HUES6 (cell line): ENCODE results near the gene SH2B2.
"Not testable (repeated sequence)": the region's sequence is repeated elsewhere in the genome, so short reads cannot be mapped to it uniquely, and the experiment has no call there.

Experiments used
- H3K27ac ChIP-seq: 2 replicates; pipeline ENCODE4 v1.7.0; 2013; ENCODE audit warnings: low read depth, mild to moderate bottlenecking, low read length, inconsistent platforms
- H3K27me3 ChIP-seq: 2 replicates; pipeline ENCODE4 v1.6.1; 2013; ENCODE audit warnings: low read length; ENCODE audit not compliant: control insufficient read depth, insufficient read depth
- H3K36me3 ChIP-seq: 2 replicates; pipeline ENCODE4 v1.6.1; 2013; ENCODE audit warnings: low read length; ENCODE audit not compliant: control insufficient read depth, insufficient read depth
- H3K4me1 ChIP-seq: 2 replicates; pipeline ENCODE4 v1.6.1; 2013; ENCODE audit warnings: low read length; ENCODE audit not compliant: control insufficient read depth, insufficient read depth
- H3K4me3 ChIP-seq: 2 replicates; pipeline ENCODE4 v1.5.1; 2013; ENCODE audit warnings: low read depth, low read length
- H3K9ac ChIP-seq: one replicate; pipeline ENCODE4 v1.6.1; 2013; ENCODE audit warnings: mild to moderate bottlenecking, low read length
- H3K9me3 ChIP-seq: 2 replicates; pipeline ENCODE4 v1.6.1; 2013; ENCODE audit warnings: low read depth, low read length; ENCODE audit not compliant: control insufficient read depth, insufficient read depth

SH2B2 gene

GRCh38 chr7:102301367-102301766 lies 14.7 kb downstream of the SH2B2 start:
- not testable (repeated sequence) for H3K4me3 ChIP-seq, H3K9me3 ChIP-seq, H3K9ac ChIP-seq, H3K36me3 ChIP-seq, H3K27ac ChIP-seq
- Histone ChIP-seq H3K4me1 (peaks cover 10% of the 10 kb centered on the region), H3K27me3 (peaks cover 13% of the 10 kb centered on the region)

GRCh38 chr7:102302025-102302424 lies 15.4 kb downstream of the SH2B2 start:
- H3K4me3 ChIP-seq: no peak overlapping the region
- no peak overlapping the region for H3K27ac ChIP-seq
- no peaks in the 10 kb centered on the region for H3K9me3 ChIP-seq
- H3K4me1 ChIP-seq: peaks cover 14% of the 10 kb centered on the region
- no peak overlapping the region for H3K9ac ChIP-seq
- peaks cover 13% of the 10 kb centered on the region for H3K27me3 ChIP-seq
- H3K36me3 ChIP-seq: no peaks in the 10 kb centered on the region

- Histone ChIP-seq H3K4me1 (peaks cover 23% of the 10 kb centered on the region), H3K9me3 (no peaks in the 10 kb centered on the region), H3K4me3 (no peak overlapping the region), H3K27me3 (peaks cover 13% of the 10 kb centered on the region), H3K9ac (no peak overlapping the region), H3K27ac (no peak overlapping the region), H3K36me3 (peaks cover 4% of the 10 kb centered on the region; the same call in 1 of the 2 replicates)
These were observed 17.2 kb downstream of the SH2B2 start for GRCh38 chr7:102303669-102304422.

DNA sequence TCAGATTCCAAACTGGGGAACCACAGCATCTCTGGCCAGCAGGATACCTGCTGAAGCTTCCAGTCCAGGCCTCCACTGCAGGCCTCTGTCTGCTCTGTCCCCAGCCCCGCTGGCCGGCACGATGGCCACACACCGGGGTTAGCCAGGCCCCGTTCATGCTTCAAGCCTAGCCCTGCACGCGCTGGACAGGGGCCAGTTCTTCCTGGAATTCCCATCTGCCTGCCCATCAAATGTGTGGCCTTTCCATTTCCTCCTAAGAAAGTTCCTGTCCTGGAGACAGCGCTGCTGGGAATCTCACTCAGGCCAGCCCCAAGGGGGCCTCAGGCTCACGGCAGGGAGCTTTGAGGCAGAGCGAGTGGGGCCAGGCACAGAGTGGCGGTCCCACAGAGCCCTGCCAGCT lies 18.0 kb downstream of the SH2B2 start:
- Histone ChIP-seq H3K9ac (no peak overlapping the region), H3K4me1 (peaks cover 23% of the 10 kb centered on the region), H3K36me3 (peaks cover 7% of the 10 kb centered on the region; the same call in 1 of the 2 replicates), H3K9me3 (no peaks in the 10 kb centered on the region), H3K4me3 (no peak overlapping the region), H3K27ac (no peak overlapping the region), H3K27me3 (peaks cover 8% of the 10 kb centered on the region)

DNA sequence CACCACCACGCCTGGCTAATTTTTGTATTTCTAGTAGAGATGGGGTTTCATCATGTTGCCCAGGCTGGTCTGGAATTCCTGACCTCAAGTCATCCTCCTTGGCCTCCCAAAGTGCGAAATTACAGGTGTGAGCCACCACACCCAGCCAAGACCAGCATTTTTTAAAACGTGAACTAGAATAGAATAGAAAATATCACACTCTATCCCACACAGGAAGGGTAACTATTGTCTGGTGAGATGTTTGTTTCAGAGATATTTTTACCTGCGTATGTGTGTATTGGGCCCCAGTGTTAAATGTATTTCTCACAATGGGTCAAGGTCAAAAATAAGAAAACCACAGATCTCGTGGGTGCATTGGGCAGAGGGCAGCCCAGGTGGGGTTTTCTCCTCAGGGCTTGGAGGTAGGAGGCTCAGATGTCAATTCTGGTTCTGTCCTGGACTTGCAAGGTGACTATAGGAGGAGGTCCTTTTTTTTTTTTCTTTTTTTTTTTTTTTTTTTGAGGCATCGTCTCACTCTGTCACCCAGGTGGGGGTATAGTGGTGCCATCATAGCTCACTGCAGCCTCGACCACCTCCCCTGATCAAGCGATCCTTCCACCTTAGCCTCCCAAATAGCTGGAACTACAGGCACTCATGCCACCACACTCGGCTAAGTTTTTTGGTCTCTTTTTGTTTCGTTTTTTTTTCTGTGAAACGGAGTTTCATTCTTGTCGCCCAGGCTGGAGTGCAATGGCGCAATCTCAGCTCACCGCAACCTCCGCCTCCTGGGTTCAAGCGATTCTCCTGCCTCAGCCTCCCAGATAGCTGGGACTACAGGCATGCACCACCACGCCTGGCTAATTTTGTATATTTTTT lies 19.0 kb downstream of the SH2B2 start:
- peaks cover 7% of the 10 kb centered on the region; the same call in 1 of the 2 replicates for H3K36me3 ChIP-seq
- peaks cover 2% of the 10 kb centered on the region; the same call in 1 of the 2 replicates for H3K27me3 ChIP-seq
- H3K4me1 ChIP-seq: peaks cover 23% of the 10 kb centered on the region
- no peak overlapping the region for H3K27ac ChIP-seq
- H3K9me3 ChIP-seq: no peaks in the 10 kb centered on the region
- H3K4me3 ChIP-seq: no peak overlapping the region
- H3K9ac ChIP-seq: no peak overlapping the region

DNA sequence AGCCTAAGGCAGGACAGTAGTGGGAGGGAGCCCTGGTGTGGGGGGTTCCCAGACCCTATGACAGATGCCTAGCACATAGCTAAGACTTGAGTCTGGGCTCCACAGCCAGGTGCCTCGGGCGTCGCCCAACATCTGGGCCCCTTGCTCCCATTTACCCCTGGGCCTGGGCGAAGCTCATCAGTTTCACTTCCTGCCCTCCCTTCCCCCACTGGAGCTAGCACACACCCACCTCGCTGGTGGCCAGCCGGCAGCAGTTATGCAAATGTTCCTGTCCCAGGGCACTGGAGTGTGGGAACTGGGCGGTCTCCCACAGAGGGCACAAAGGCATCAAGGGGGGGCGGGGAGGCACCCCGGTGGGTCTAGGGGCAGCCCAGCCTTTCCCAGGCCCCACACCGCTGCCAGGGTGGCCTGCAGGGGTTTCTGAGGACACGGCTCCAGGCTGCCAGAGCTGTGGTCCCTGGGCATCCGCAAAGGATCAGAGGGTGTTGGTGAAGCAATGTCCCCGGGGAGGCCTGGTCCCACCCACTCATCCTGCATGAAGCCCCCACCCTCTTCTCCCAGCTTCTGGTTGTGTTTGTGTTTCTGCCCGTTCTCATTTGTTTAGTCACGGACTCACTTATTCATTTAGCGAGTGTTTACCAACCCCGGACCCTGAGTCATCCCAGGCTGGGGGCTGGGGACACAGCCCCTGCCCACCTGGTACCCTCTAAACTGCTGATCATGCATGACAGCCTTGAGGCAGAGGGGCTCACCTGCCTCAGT lies 20.4 kb downstream of the SH2B2 start:
- Histone ChIP-seq H3K4me1 (peaks cover 19% of the 10 kb centered on the region), H3K27me3 (no peaks in the 10 kb centered on the region), H3K36me3 (peaks cover 7% of the 10 kb centered on the region; the same call in 1 of the 2 replicates), H3K4me3 (peak overlapping the region; percentile 3; the same call in 1 of the 2 replicates), H3K9me3 (no peaks in the 10 kb centered on the region), H3K9ac (no peak overlapping the region), H3K27ac (0 out of 2 replicates have a peak overlapping the region, but pooled peaks have one; percentile 6)

DNA sequence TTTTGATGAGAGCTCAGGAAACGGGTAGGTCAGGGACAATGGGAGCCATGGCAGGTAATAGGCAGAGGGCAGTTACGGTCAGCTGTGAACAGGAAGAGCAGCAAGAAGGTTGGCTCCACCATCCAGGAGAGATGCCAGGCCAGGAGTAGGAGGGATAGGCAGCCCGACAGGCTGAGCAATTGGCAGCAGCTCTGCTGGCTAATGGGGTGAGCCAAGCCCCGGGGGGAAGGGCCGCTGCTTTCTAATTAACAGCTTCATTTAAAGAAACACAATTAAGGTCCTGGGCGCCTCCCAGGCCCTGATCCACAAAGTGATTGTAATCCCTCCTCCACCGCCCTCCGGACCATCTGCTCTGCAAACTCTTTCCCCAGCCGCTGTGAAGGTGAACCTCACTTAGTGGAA lies 23.7 kb downstream of the SH2B2 start:
- Histone ChIP-seq H3K9me3 (no peaks in the 10 kb centered on the region), H3K27ac (no peak overlapping the region), H3K4me1 (peaks cover 15% of the 10 kb centered on the region), H3K27me3 (no peaks in the 10 kb centered on the region), H3K36me3 (peaks cover 13% of the 10 kb centered on the region; the same call in 1 of the 2 replicates), H3K9ac (no peak overlapping the region), H3K4me3 (no peak overlapping the region)

GRCh38 chr7:102312317-102312716 lies 25.6 kb downstream of the SH2B2 start:
- peaks cover 13% of the 10 kb centered on the region; the same call in 1 of the 2 replicates for H3K36me3 ChIP-seq
- no peaks in the 10 kb centered on the region for H3K9me3 ChIP-seq
- H3K4me1 ChIP-seq: peaks cover 8% of the 10 kb centered on the region
- H3K27me3 ChIP-seq: no peaks in the 10 kb centered on the region
- H3K9ac ChIP-seq: no peak overlapping the region
- H3K4me3 ChIP-seq: no peak overlapping the region
- no peak overlapping the region for H3K27ac ChIP-seq

- no peak overlapping the region for H3K9ac ChIP-seq
- H3K4me3 ChIP-seq: no peak overlapping the region
- H3K27ac ChIP-seq: no peak overlapping the region
- no peaks in the 10 kb centered on the region for H3K9me3 ChIP-seq
- H3K36me3 ChIP-seq: peaks cover 9% of the 10 kb centered on the region; the same call in 1 of the 2 replicates
- H3K4me1 ChIP-seq: peaks cover 9% of the 10 kb centered on the region; the same call in 1 of the 2 replicates
- H3K27me3 ChIP-seq: no peaks in the 10 kb centered on the region; the same call in 1 of the 2 replicates
These were observed 27.5 kb downstream of the SH2B2 start for GRCh38 chr7:102313997-102314780.
